HG02981 (cell line): ENCODE data around the gene PAK4.
"Not testable (repeated sequence)": the region's sequence is repeated elsewhere in the genome, so short reads cannot be mapped to it uniquely, and the experiment has no call there.

Experiments
- ATAC-seq: cut with Tn5 transposase; IDR thresholded peaks from one replicate; pipeline ENCODE4 v1.9.1; 2021; ENCODE audit warnings: mild to moderate bottlenecking, moderate library complexity; ENCODE audit not compliant: unreplicated experiment

The PAK4 gene

DNA sequence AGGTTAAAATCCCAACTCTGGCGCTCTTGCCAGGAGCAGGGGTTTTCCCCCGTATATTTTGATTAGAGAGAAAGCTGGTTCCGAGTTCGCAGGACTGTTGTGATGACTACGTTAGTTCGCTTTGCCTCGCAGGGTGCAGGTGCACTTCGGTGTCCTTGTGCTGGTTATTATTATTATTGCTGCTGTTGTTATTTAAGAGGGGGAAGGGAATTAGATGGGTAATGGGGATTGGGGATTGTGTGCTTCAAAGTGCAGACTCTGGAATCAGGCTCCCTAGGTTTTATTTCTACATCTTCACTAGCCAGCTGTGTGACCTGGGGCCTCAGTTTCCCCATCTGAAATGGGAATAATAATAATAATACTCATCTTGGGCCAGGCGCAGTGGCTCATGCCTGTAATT, 26.2 kb upstream of the PAK4 start:
- no peak for ATAC-seq

DNA sequence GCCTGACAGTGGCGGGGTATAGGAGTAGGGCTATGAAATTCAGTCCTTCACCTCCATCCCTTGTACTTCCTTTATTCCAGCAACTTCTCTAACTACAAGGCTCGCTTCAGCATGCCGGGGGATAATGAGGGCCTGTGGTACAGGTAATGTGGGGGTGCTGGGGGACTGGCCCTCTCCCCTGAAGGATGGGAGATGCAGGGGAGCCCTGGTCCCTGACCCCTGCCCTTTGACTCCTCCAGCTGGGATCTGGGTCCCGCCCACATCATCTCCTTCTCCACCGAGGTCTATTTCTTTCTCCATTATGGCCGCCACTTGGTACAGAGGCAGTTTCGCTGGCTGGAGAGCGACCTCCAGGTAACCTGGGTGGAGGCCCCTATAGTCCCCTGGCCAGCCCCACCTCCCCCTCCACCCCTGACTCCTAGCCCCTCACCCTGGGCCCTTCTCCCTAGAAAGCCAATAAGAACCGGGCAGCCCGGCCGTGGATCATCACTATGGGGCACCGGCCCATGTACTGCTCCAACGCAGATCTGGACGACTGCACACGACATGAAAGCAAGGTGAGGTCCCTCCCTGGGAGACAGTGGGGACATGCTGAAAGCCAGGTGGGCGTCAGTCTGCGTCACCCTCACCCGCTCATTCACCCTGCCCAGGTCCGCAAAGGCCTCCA, 25.0 kb upstream of the PAK4 start:
- ATAC-seq: no peak

- no peak for ATAC-seq
Measured at GRCh38 chr19:39103151-39103550, 22.4 kb upstream of the PAK4 start.

- no peak for ATAC-seq
Measured at GRCh38 chr19:39104186-39104596, 21.4 kb upstream of the PAK4 start.

- no peak for ATAC-seq
Measured at GRCh38 chr19:39106194-39106593, 19.4 kb upstream of the PAK4 start.

- no peak for ATAC-seq
Measured at GRCh38 chr19:39109641-39110040, 15.9 kb upstream of the PAK4 start.

GRCh38 chr19:39110263-39110967, 15.2 kb upstream of the PAK4 start:
- no peak for ATAC-seq

- no peak for ATAC-seq
Measured at GRCh38 chr19:39111593-39112199, 13.9 kb upstream of the PAK4 start.

- ATAC-seq: no peak
Measured at GRCh38 chr19:39112338-39112890, 13.2 kb upstream of the PAK4 start.

GRCh38 chr19:39113199-39113598, 12.4 kb upstream of the PAK4 start:
- ATAC-seq: no peak

- ATAC-seq: no peak
Measured at GRCh38 chr19:39115105-39115847, 10.3 kb upstream of the PAK4 start.

DNA sequence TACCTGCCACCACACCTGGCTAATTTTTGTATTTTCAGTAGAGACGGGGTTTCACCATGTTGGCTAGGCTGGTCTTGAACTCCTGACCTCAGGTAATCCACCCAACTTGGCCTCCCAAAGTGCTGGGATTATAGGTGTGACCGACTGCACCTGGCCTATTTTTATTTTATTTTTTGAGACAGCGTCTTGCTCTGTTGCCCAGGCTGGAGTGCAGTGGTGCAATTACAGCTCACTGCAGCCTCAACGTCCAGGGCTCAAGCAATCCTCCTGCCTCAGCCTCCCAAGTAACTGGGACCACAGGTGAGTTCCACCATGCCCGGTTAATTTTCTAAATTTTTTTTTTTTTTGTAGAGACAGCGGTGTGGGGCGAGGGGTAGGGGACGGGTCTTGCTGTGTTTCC, 8.6 kb upstream of the PAK4 start:
- not testable (repeated sequence) for ATAC-seq

DNA sequence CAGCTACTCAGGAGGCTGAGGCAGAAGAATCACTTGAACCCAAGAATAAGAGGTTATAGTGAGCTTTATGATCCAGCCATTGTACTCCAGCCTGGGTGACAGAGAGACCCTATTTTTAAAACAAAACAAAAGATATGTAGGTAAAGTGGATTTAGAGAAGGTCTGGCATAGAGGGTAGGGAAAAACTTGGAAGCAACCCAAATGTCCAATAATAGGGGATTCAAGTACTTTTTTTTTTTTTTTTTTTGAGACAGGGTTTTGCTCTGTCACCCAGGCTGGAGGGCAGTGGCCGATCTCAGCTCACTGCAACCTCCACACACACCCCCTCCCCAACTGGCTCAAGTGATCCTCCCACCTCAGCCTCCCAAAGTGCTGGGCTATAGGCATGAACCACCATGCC, 5.8 kb upstream of the PAK4 start:
- no peak for ATAC-seq

GRCh38 chr19:39122934-39123731, 2.5 kb upstream of the PAK4 start:
- ATAC-seq: no peak

- ATAC-seq: no peak
Measured at GRCh38 chr19:39124136-39124764, 1.3 kb upstream of the PAK4 start.

GRCh38 chr19:39125199-39125553, 410 bp upstream of the PAK4 start:
- no peak for ATAC-seq

GRCh38 chr19:39126312-39127187, 964 bp downstream of the PAK4 start:
- no peak for ATAC-seq

DNA sequence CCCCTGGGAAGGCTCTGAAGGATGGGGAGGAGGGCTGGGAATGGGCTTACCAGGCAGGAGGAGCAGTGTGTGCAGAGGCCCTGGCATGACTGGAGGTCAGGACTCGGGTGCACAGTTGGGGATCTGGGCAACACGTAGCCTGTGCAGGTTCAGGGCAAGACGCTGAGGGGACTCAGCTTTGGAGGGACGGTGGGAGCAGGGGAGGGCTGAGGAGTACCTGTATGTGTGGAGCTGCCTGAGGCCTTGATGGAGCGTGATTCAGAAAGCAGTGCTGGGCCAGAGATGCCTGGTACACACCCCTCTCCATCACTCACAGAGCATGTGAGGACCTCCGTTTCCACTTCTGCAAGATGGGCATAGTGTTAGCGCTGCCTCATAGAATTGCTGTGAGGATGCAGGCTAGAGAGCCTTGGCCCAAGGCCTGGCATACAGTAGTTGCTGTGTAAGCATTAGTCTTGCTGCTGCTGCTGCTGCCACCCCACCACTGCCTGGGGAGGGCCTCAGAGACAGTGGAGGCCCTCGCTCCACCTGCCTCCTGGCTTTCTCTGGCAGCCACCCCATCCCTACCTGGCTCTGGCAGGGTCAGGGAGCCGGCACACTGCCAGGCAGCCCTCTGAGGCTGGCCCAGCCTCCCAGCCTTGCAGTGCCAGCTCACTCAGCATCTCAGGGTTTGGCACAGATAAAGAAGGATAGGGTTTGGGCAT, 2.4 kb downstream of the PAK4 start:
- ATAC-seq: no peak
